ENCODE data around the gene GRK1.

GRK1 gene

DNA sequence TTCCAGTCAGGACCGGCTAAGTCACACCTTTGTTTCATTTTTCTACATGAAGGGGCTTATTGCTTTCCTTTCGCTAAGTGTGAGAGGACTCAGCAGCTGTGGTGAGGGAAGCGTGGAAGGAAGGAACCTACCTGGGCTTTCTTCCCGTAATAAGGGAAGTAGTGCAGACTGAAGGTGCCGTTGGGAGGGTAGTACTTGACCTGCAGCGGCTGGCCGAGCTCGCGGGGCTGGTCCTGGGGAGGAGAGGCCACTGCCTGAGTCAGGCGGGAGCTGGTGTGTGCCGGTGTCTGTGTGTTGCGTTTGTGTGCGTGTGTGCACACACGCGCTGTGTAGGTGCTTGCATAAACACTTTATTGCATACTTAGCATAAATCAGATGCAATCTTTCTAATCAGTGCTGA is 16.7 kb upstream of the GRK1 start:
- no peak for DNase-seq

GRCh38 chr13:113650731-113651148 is 16.3 kb upstream of the GRK1 start:
- no peak for DNase-seq

DNA sequence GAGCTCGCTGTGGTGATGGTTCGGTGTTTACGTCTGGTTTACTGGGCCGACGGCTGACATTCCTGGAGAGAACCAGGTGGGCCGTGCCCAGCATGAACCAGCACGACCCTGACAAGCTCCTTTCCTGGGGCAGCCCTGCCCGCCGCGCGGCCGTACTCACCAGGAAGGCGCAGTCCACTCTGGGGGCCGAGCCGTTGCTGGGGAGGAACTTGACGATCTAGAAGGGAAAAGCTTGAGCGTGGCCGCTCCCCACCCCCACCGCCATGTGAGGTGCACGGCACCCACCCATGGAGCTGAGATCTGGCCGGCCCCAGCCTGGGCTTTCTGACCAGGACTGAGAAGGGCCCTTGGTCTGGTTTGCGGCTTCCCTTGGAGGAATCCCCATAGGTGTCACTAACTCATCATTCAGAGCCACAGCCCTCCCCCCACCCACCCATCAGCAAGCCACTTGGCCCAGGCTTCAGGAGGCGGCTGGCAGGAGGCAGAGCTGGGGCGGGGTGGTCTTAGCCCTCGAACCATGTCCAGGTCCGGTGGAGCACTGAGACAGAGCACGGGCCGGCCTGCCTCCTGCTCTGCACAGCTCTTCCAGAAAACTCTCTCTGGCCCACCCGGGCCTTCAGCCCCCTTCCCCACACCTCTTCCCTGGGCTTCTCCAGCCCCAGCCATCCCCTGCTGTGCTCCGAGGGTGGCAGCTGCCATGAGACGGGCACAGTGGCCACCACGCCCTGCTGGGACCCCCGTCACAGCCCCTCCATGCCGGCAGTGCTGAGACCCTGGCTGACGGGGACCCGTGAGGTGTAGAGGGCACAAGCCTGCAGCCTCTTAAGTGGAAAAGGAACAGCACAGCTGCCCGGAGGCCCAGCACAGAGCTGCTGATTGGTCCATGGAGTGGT is 15.3 kb upstream of the GRK1 start:
- no peak for DNase-seq

DNA sequence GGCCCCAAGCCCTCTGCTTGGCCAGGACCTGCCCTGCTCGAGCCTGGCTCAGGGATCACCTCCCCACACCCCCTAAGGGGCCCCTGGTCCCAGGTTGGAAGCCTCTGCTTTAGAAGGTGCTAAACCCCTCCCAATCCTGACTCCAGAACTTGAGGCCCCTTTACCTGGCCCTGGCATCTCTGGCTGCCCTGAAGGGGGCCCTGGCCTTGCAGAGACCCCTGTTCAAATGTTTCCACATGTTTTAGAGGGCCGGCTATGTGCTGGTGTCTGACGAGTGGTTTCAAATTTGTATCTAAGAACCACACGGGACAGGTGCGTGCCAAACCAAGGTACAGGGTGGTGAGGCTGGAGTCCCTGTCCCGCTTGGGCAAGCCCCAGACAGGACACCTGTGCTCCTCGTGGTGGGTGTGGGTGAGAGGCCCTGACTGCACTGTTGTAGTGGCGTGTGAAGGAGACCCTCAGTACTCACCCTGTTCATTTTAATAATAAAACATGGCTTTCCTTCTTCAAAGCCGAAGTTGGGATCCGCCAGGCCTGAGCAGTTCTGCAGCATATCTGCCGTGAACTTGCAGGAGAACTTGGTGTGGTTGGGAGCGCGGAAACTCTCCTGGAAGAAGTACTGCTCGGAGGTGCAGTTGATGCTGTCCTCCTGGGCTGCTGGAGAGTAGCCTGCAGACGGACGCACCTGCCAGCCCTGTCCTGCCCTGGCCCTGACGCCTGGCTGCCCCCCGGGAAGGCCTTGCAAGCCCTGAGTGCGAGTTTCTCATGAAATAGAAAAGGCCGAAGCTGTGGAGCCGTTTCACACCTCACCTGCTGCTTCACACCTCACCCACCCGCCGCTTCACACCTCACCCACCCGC is 14.4 kb upstream of the GRK1 start:
- DNase-seq, result no peak

GRCh38 chr13:113653264-113654174 is 13.5 kb upstream of the GRK1 start:
- DNase-seq, result no peak

GRCh38 chr13:113654175-113654560 is 12.9 kb upstream of the GRK1 start:
- DNase-seq, result no peak

DNA sequence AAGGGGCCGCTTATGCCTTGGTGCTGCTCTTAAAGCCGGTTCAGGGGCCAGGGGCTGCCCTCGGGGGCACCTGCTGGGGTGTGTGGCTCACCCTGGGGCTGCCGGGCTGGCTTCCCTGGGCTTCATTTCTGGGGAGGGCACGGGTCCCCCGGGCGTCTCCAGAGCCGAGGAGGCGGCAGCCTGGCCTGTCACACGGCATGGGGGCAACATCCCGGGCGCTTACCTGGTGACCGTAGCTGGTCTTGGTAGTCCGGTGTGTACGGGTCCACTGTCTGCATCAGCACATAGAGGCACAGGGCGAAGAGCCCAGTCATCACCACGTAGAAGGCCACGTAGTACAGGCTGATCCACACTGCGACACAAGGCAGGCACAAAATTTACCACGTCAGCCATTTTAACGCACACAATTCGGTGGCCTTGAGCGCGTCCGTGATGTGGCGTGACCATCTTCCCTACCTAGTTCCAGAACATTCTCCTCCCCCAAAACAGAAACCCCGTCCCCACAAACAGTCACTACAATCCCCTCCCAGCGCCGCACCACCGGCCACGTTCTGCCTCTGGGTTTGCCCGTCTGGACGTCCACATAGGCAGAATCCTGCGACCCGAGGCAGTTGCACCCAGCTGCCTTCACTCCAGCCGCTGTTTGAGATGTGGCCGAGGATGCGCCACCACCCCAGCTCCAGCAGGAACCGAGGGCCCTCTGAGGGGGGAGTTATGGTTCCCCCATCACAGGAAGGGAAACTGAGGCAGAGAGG is 12.3 kb upstream of the GRK1 start:
- no peak for DNase-seq

GRCh38 chr13:113655346-113656002 is 11.5 kb upstream of the GRK1 start:
- peak; percentile 53 for DNase-seq

GRCh38 chr13:113656003-113656588 is 10.9 kb upstream of the GRK1 start:
- DNase-seq, result no peak

- no peak for DNase-seq
Measured at GRCh38 chr13:113656831-113657671, 10.0 kb upstream of the GRK1 start.

- DNase-seq, result no peak
Measured at GRCh38 chr13:113657851-113658741, 8.9 kb upstream of the GRK1 start, which contains the start of gene ATP4B. Gene ATP4B, minus strand, starts transcription at chr13:113658198. Its CDS starts 54 bp downstream, at chr13:113658144.

DNA sequence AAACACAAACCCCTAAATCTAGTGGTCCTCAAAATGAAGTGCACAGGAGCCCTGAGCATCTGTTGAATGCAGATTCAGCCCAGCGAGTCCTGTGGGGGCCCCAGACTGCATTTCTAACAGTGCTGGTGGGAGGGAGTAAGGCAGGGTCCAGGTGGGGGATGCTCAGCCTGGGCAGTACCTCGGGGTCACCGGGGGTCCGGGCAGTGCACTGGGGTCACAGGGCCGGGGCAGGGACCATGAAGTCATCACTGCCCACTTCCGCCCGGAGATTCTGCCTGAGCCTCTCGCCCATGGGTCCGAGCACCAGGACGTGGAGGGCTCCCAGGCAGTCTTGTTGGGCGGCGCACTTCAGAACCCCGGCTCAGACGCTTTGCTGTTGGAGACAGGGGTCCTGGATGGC is 8.2 kb upstream of the GRK1 start:
- no peak for DNase-seq

- DNase-seq, result no peak
Measured at GRCh38 chr13:113659337-113659736, 7.7 kb upstream of the GRK1 start.

- no peak for DNase-seq
Measured at GRCh38 chr13:113660066-113660465, 7.0 kb upstream of the GRK1 start.

- DNase-seq, result no peak
Measured at GRCh38 chr13:113661509-113661908, 5.5 kb upstream of the GRK1 start.

DNA sequence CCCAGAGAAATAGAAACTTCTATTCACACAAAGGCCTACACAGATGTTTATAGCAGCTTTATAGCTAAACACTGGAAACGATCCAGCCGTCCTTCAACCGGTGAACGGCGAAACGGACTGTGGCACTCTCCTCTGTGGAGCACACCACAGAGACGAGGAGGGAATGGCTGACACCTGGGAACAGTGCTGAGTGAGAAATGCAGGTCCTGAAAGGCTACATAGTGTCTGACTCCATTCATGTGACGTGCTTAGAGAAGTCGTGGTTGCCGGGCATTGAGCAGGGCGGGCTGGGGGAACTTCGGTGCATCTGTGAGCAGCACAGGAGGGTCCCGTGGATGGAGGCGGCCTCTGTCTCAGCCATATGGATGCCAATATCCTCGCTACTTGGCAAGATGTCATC is 3.1 kb upstream of the GRK1 start:
- DNase-seq, result no peak

- no peak for DNase-seq
Measured at GRCh38 chr13:113664751-113665596, 2.0 kb upstream of the GRK1 start.

Measured in right kidney (tissue), 1 donor.